GM10266 (cell line): ENCODE measurements around the gene PRRT1B.

Source experiments
- DNase-seq: peaks from one replicate; pipeline ENCODE4 v3.0.0; 2012; ENCODE audit errors: extremely low spot score
- CTCF ChIP-seq: IDR thresholded peaks from 2 replicates; pipeline ENCODE4 v1.5.1; 2012; ENCODE audit warnings: mild to moderate bottlenecking, low read depth; ENCODE audit not compliant: control insufficient read depth, insufficient read depth; ENCODE audit errors: missing control alignments

The PRRT1B gene

GRCh38 chr9:131584858-131585257, 39.5 kb downstream of the PRRT1B start:
- TF ChIP-seq CTCF, result no peak
- DNase-seq, result no peak

GRCh38 chr9:131585375-131585774, 40.1 kb downstream of the PRRT1B start:
- no peak for DNase-seq
- no peak for TF ChIP-seq CTCF

- no peak for DNase-seq
- TF ChIP-seq CTCF, result no peak
Measured at GRCh38 chr9:131587331-131587730, 42.0 kb downstream of the PRRT1B start.

GRCh38 chr9:131587906-131588305, 42.6 kb downstream of the PRRT1B start:
- DNase-seq, result no peak
- TF ChIP-seq CTCF, result no peak

- TF ChIP-seq CTCF, result no peak
- DNase-seq, result no peak
Measured at GRCh38 chr9:131588396-131588795, 43.1 kb downstream of the PRRT1B start.

- TF ChIP-seq CTCF, result no peak
- DNase-seq, result no peak
Measured at GRCh38 chr9:131589124-131589711, 43.9 kb downstream of the PRRT1B start.

- TF ChIP-seq CTCF, result no peak
- DNase-seq, result no peak
Measured at GRCh38 chr9:131589993-131590392, 44.7 kb downstream of the PRRT1B start.
